Activated effector memory CD4-positive, alpha-beta T cell treated with Interleukin-2 at 50 U/mL for 16 hours (primary cell): ENCODE results near the gene ADGRF4.

Experiments
- DNase-seq: peaks from one replicate; pipeline ENCODE4 v3.0.0-alpha.2; 2020

The ADGRF4 gene

GRCh38 chr6:47698342-47698787, at the start of gene ADGRF4:
Gene ADGRF4, plus strand, starts transcription at chr6:47698580. Its CDS starts 8,666 bp downstream, at chr6:47707246.
- no peak for DNase-seq

GRCh38 chr6:47650553-47651432, 47.6 kb upstream of the ADGRF4 start:
- DNase-seq: no peak

- DNase-seq: no peak
These were observed 46.9 kb upstream of the ADGRF4 start for GRCh38 chr6:47651505-47651944.

GRCh38 chr6:47653706-47654105, 44.7 kb upstream of the ADGRF4 start:
- DNase-seq: no peak

- no peak for DNase-seq
These were observed 44.1 kb upstream of the ADGRF4 start for GRCh38 chr6:47654255-47654654.

- no peak for DNase-seq
These were observed 42.4 kb upstream of the ADGRF4 start for GRCh38 chr6:47655719-47656595.

GRCh38 chr6:47661960-47662359, 36.4 kb upstream of the ADGRF4 start:
- no peak for DNase-seq

GRCh38 chr6:47663462-47664216, 34.7 kb upstream of the ADGRF4 start:
- DNase-seq: no peak

GRCh38 chr6:47665112-47665511, 33.3 kb upstream of the ADGRF4 start:
- DNase-seq: no peak

GRCh38 chr6:47669684-47670513, 28.5 kb upstream of the ADGRF4 start:
- DNase-seq: no peak

- no peak for DNase-seq
These were observed 27.5 kb upstream of the ADGRF4 start for GRCh38 chr6:47670851-47671250.

GRCh38 chr6:47671777-47672176, 26.6 kb upstream of the ADGRF4 start:
- no peak for DNase-seq

- DNase-seq: no peak
These were observed 25.6 kb upstream of the ADGRF4 start for GRCh38 chr6:47672816-47673215.

- no peak for DNase-seq
These were observed 23.7 kb upstream of the ADGRF4 start for GRCh38 chr6:47674673-47675072.

GRCh38 chr6:47677381-47678100, 20.8 kb upstream of the ADGRF4 start:
- no peak for DNase-seq

GRCh38 chr6:47678739-47679138, 19.6 kb upstream of the ADGRF4 start:
- DNase-seq: no peak

- DNase-seq: no peak
These were observed 19.0 kb upstream of the ADGRF4 start for GRCh38 chr6:47679322-47679906.

GRCh38 chr6:47680051-47680450, 18.3 kb upstream of the ADGRF4 start:
- no peak for DNase-seq

- no peak for DNase-seq
These were observed 17.7 kb upstream of the ADGRF4 start for GRCh38 chr6:47680724-47681123.

GRCh38 chr6:47681201-47681990, 17.0 kb upstream of the ADGRF4 start:
- no peak for DNase-seq
